HepG2 (cell line): ENCODE data around the gene COX7A1. TPM values are rescaled to one million over a fixed set of nuclear protein-coding genes. Genes with fewer than 3 reads are reported as not detected.

ENCODE experiments used
- AHDC1 ChIP-seq: sonication (generic); formaldehyde crosslinking; IDR thresholded peaks from 2 replicates; pipeline ENCODE4 v1.5.1; 2020; ENCODE audit warnings: mild to moderate bottlenecking, missing genetic modification reagents, borderline replicate concordance
- ASH2L ChIP-seq: fragments of 300-600, 200-600 bp; sonication (generic); IDR thresholded peaks from 2 replicates; pipeline ENCODE4 v1.7.0; 2017; ENCODE audit warnings: low read depth, mild to moderate bottlenecking, moderate library complexity, mixed read lengths, low read length; ENCODE audit not compliant: insufficient read length
- CEBPZ ChIP-seq: IDR thresholded peaks from 2 replicates; pipeline ENCODE4 v1.6.1; 2012; ENCODE audit warnings: low read length, improper control_type of control experiment
- POLR2A ChIP-seq, 2 experiments: IDR thresholded peaks; 2 replicates each; pipeline ENCODE4 v1.6.1; 2011; ENCODE audit warnings: low read depth in 2 of 2, low read length in 2 of 2, mild to moderate bottlenecking in 1 of 2, moderate library complexity in 1 of 2; ENCODE audit not compliant: insufficient read depth in 1 of 2
- SAP130 ChIP-seq: IDR thresholded peaks from 2 replicates; pipeline ENCODE4 v1.6.1; 2016; ENCODE audit warnings: low read depth
- TP53 ChIP-seq: sonication (generic); formaldehyde crosslinking; conservative IDR thresholded peaks from 2 replicates; pipeline ENCODE4 v1.4.0; 2020; ENCODE audit warnings: missing genetic modification reagents
- ZNF20 ChIP-seq: sonication (generic); formaldehyde crosslinking; IDR thresholded peaks from 2 replicates; pipeline ENCODE4 v1.4.0; 2020; ENCODE audit warnings: mild to moderate bottlenecking, moderate library complexity, missing genetic modification reagents
- ZNF264 ChIP-seq: sonication (generic); formaldehyde crosslinking; IDR thresholded peaks from 2 replicates; pipeline ENCODE4 v1.4.0; 2020; ENCODE audit warnings: missing genetic modification reagents
- ZNF646 ChIP-seq: sonication (generic); formaldehyde crosslinking; IDR thresholded peaks from 2 replicates; pipeline ENCODE4 v1.9.0; 2021; ENCODE audit warnings: mild to moderate bottlenecking, missing genetic modification reagents
- ZNF691 ChIP-seq: sonication (generic); formaldehyde crosslinking; IDR thresholded peaks from 2 replicates; pipeline ENCODE4 v1.4.0; 2020; ENCODE audit warnings: missing genetic modification reagents, low read depth, mild to moderate bottlenecking, borderline replicate concordance
- ZNF879 ChIP-seq: sonication (generic); formaldehyde crosslinking; IDR thresholded peaks from 2 replicates; pipeline ENCODE4 v1.8.1; 2023; ENCODE audit warnings: missing genetic modification reagents
- polyA plus RNA-seq, 8 experiments: library from polyadenylated mRNA; depleted of rRNA in 3 of 8; stranded (reverse) in 7 of 8; unstranded in 1 of 8; fragments of >200 nt; fragmentation: Illumina TruSeq in 4 of 8; extraction: Trizol in 4 of 8; gene quantifications; 2 replicates each; pipeline versions ENCODE4 v1.2.1 to v1.2.3, GENCODE V29; 2011 to 2016; ENCODE audit warnings: low read depth in 4 of 8, missing spikeins in 1 of 8, mixed read lengths in 1 of 8; ENCODE audit not compliant: insufficient read depth in 1 of 8
- total RNA-seq, 5 experiments: library from RNA; depleted of rRNA; stranded (reverse); fragments of >200 nt; fragmentation: Illumina TruSeq; extraction: Trizol; gene quantifications; 2 replicates each; pipeline ENCODE4 v1.2.3, GENCODE V29; 2016; ENCODE audit warnings: low read depth in 1 of 5

The COX7A1 gene
- total and polyA plus RNA-seq, 2 of the 13 experiments (the other 11 are each of a cell fraction or from before 2014, with no cell fraction given) = not detected

- no peak for TF ChIP-seq CEBPZ
- TF ChIP-seq ZNF646 (CRISPR knock-in tag) = 0 out of 2 replicates have a peak, but pooled peaks have one; percentile 9
- no peak for TF ChIP-seq ZNF264 (CRISPR knock-in tag)
- TF ChIP-seq TP53 (CRISPR knock-in tag) = no peak
- no peak; a peak in 1 of 4 replicates for TF ChIP-seq POLR2A (IDR thresholded peaks at IDR 0.05; ENCODE audit: insufficient read depth in 1 of 2, low read depth in 2 of 2, low read length in 2 of 2)
- peak; percentile 22 for TF ChIP-seq SAP130 (CRISPR knock-in tag)
- TF ChIP-seq ZNF691 = no peak
- TF ChIP-seq AHDC1 (CRISPR knock-in tag) = 0 out of 2 replicates have a peak, but pooled peaks have one; percentile 2
- TF ChIP-seq ASH2L = peak; percentile 7
- no peak; the same call in 1 of the 2 replicates for TF ChIP-seq ZNF879
- no peak for TF ChIP-seq ZNF20 (CRISPR knock-in tag)
Observed at GRCh38 chr19:36140304-36141038, 11.8 kb downstream of the COX7A1 start (continued).
